NCI-H1436 treated with DMSO at 0.1 percent for 48 hours (cell line): ENCODE results near the gene SLC3A2.

Source experiments
- DNase-seq: peaks from one replicate; lab custom pipeline; 2025; lab: John Stamatoyannopoulos, UW

SLC3A2 gene

DNA sequence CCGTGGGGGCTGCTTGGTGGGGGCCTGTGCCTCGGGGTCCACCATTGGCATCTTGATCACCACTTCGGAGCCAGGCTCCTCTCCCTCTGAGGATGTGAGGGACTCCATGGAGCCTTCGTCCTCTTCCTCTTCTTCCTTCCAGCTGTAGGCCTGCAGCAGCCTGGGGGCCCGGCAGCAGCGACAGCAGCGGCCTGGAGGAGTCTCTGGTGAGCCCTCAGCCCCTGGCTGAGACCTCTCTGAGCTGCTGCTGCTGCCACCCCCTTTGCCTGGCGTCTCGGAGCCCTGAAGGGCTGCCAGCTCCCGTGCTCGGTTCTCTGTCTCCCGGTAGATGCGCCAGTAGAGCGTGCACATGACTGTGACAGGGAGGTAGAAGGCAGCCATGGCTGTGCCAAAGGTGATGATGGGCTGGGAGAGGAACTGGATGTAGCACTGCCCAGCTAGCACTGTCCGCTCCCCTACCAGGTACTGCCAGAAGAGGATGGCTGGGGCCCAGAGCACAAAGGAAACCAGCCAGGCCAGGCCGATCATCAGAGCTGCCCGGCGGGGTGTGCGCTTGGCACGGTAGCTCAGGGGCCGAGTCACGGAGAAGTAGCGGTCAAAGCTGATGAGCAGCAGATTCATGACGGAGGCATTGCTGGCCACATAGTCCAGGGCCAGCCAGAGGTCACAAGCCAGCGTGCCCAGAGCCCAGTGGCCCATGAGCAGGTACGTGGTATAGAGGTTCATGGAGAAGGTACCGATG, 29.6 kb downstream of the SLC3A2 start:
- DNase-seq, result no peak

- DNase-seq, result no peak
Observed at GRCh38 chr11:62911137-62912130, 30.7 kb downstream of the SLC3A2 start.

DNA sequence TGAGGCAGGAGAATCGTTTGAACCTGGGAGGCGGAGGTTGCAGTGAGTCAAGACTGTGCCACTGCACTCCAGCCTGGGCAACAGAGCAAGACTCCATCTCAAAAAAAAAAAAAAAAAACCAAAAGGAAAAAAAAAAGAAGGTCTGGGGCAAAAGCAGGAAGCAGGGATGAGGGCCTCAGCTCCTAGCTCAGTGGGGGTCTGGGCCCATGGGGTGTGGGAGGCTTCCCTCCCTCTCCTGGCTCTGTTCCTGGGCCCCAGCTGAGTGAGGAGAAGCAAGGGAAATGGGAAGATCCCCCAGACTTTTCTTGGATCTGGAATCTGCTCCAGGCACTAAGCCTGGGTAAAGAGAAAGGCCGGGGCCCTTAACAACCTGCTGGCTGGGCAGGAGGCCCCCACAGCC, 31.6 kb downstream of the SLC3A2 start:
- DNase-seq, result no peak

DNA sequence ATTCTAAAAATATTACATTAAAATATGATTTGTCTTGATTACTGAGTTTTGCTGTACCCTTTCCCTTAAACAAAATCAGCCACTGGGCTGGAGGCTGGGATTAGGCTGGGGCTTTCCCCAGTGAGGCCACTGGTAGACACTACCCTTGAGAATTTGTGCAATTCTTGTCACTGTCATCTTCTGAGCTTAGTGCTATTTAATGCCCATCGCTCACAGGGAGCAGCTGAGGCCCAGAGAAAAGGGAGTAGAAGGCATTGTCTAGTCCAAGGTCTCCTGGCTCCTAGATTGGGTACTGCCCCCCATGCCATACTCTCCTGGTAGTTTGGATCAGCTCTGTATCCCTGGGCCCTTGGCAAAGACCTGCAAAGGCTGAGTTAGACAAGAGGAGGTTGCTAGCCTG, 33.7 kb downstream of the SLC3A2 start:
- DNase-seq, result no peak

- DNase-seq, result no peak
Observed at GRCh38 chr11:62917906-62918502, 37.3 kb downstream of the SLC3A2 start.

DNA sequence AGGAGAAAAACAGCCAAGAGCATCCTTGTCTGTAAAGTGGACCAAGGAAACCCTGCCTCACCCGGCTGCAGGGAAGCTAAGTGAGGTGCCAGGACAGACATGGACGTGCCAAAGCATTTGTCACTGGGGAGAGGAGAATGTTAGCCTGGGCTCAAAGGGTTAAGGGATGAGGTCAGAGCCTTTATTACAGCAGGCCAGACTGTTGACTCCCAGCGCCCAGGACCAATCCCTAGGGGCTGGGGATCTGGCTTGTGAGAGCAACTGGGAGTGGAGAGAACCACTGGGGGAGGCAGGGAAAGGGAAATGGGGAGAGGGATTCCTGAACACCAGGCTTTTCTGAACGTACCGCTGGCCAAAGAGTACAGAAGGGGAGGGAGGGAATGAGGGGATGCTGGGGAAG, 37.8 kb downstream of the SLC3A2 start:
- DNase-seq, result no peak

GRCh38 chr11:62919476-62919875, 38.8 kb downstream of the SLC3A2 start:
- DNase-seq, result no peak

- no peak for DNase-seq
Observed at GRCh38 chr11:62919898-62920640, 39.4 kb downstream of the SLC3A2 start.

GRCh38 chr11:62921201-62921572, 40.5 kb downstream of the SLC3A2 start, which contains the start of gene CHRM1:
TSS of gene CHRM1 (minus strand) at chr11:62921363. CDS start at chr11:62911100, 10,263 bp downstream.
- no peak for DNase-seq

GRCh38 chr11:62921573-62922188, 41.0 kb downstream of the SLC3A2 start:
- no peak for DNase-seq

- no peak for DNase-seq
Observed at GRCh38 chr11:62922189-62922589, 41.5 kb downstream of the SLC3A2 start.

DNA sequence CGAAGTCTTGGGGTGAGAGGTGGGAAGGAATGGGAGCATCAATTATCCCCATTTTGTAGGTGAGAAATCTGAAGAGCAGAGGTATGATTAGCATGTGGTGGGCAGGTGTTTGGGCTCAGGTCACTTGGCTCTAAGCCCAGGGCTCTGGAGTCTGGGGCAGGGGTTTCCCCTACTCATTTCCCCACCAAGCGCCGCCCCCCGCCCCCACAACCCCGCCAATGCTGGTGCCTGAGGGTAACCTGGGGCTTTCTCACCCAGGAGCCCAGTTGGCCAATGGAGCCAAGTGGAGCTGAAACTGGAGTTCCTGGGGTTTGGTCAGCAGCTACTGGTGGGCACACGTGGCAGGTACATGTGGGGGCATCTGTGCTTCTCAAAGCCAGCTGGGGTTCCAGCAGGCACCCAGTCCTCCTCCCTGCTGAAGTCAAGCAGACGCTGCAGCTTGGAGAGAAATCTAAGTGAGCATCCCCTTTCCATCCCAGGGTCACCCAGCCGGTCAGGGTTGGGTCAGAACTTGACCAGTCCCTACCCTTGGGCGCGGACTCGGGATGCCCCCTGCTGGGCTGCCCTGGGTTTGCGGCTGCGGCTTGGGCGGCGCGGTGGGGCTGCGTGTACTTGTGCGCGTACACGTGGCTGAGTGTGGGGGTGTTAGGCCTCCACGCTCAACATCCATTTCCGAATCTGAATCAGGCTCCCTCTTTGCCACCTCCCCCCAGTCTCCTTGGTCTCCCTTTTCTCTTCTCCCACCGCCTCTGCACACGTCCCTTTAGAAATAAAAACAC, 42.1 kb downstream of the SLC3A2 start:
- no peak for DNase-seq

DNA sequence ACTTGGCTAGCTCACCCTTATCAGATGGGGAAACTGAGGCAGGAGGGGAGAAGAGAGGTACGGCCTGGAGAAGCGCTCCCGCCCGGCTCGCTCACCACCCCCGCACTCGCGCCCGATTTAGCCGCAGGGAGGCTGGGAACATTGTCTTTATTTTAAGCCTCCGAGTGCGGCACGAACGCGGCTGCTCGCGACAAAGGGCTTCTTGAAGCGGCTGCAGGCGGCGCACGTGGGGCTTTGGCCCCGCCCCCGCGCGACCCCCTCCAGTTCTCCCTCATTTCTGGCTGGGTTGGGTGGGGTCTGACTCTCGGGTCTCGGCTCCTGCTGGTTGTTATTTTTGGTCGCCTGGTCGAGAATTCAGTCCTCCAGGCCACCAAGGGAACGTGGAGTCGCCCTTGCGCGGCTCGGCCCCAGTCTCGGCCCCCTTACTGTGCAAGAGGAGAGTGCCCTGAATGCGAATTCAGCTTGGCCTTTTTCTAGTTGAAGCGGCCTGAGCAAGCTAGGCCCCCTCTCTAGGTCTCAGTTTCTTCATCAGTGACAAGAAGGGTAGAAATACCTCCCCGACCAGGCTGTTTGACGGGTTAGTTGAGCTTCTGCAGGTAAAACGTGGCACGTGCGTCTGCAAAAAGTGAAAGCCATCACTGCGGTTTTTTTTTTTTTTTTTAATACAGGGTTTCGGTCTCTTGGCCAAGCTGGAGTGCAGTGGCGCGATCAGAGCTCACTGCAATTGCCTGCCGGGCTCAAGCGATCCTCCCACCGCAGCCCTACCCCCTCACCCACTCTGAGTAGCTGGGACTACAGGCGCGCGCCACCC, 43.1 kb downstream of the SLC3A2 start:
- no peak for DNase-seq

- no peak for DNase-seq
Observed at GRCh38 chr11:62925308-62925707, 44.6 kb downstream of the SLC3A2 start.

DNA sequence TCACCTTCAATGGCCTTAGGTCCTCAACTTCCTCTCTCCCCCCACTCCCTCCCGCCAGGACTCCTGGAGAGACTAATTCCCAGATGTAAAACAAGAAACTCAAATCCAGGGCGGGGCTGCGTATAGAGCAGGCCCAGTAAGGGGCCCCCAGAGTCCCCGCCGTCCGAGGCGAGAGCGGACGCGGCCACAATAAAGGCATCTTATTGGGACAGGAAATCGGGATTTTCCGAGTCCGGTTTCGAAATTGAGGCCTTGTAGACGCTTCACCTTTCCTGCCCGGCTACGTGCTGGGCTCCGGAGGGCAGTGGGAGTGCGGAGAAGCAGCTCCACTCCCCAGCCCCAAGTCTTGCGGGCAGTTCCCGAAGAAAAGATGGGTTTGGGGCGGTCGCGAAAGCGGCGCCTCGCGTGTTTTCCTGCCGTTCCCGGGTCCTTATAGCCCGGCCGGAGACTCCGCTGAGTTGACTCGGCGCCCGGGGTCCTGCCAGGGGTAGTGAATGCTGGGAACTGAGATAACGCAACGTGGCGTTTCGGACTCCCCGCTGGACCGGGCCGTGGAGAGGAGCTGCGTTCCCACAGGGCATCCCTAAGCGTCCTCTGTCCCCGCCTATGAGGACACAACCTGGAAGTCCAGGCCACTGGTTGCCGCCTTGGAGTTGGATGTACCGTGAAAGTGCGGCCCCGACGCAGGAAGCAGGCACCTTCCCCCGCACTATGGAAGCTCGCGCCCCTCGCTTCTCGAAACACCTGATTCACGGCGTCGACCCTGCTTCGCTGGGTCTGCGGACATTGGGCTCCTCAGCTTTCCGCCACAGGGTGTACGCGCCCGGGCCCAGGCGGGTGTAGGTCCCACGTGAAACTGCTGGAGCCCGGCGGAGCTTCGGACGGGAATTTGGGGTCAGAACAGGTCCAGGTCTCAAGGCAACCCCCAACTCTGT, 45.3 kb downstream of the SLC3A2 start:
- DNase-seq, result no peak

- DNase-seq, result no peak
Observed at GRCh38 chr11:62926680-62927455, 46.2 kb downstream of the SLC3A2 start.

GRCh38 chr11:62928011-62928410, 47.3 kb downstream of the SLC3A2 start:
- no peak for DNase-seq

DNA sequence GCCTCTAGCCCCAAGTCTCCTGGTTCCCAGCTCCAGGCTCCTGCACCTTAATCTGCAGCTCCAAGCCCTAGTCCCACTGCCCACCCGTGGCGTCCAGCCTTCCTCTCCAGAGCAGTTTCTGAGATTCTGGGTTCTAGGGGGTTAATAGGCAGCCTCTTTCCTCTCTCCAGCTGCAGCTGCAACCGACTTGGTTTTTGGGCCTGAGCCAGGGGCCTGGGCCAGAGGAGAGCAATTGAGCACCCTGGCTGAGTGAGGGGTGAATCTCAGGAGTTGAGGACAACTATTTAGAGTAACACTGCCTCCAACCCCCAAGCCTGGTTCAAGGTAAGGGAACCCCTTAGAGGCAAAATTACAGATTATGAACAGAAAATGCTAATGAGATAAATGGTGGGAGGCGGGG, 49.5 kb downstream of the SLC3A2 start:
- DNase-seq, result no peak
